K562 (cell line): ENCODE data around the gene SHISA2. TPM values are rescaled to one million over a fixed set of nuclear protein-coding genes. Genes with fewer than 3 reads are reported as not detected.

Source experiments
- ATAC-seq: fragments of 200-7000 bp; cut with Tn5 transposase; 3 replicates; pipeline ENCODE4 v1.9.1; 2020; ENCODE audit warnings: moderate library complexity
- BruUV-seq: library from RNA; stranded (reverse); fragments of 400-500 nt; replicated peaks from 2 replicates; lab custom pipeline; 2021; lab: Mats Ljungman, UMichigan
- CTCF ChIA-PET: fragments of 300-600 bp; formaldehyde crosslinking; extraction: SDS; loops from one replicate; lab custom pipeline; 2021; ENCODE audit warnings: low intra/inter-chr PET ratio; lab: Yijun Ruan, JAX
- POLR2A ChIA-PET: fragments of 300-600, 350-650 bp; sonication (Branson Sonifier 250); formaldehyde crosslinking; extraction: SDS; loops from one replicate; lab custom pipeline; 2021; ENCODE audit warnings: antibody characterized with exemption, inconsistent platforms; lab: Yijun Ruan, JAX
- DNase-seq, 4 experiments: peaks; one replicate each; pipeline versions ENCODE4 v3.0.0 to v3.0.0-alpha.2; 2011 to 2018; ENCODE audit warnings: low spot score in 3 of 4, mixed read lengths in 3 of 4; ENCODE audit errors: extremely low read depth in 1 of 4
- FAIRE-seq: peaks from 2 replicates; lab custom pipeline; 2011; peaks lifted over from hg19 to GRCh38; lab: Jason Lieb, UNC
- H2AFZ ChIP-seq: 2 replicates; pipeline ENCODE4 v1.6.0; 2011; ENCODE audit warnings: low read depth, low read length, control low read depth, inconsistent platforms
- H3K27ac ChIP-seq: fragments of 200-600 bp; 3 replicates; pipeline ENCODE4 v1.8.0; 2011; ENCODE audit warnings: low read depth, mild to moderate bottlenecking, control low read depth, inconsistent platforms, low read length, moderate library complexity, mixed read lengths; ENCODE audit errors: extremely low read depth
- H3K27me3 ChIP-seq, 2 experiments: fragments of 300-600 bp in 1 of 2; 2 replicates in 1 of 2; 3 replicates in 1 of 2; pipeline versions ENCODE4 v1.6.0 to v1.8.0; 2011; ENCODE audit warnings: inconsistent platforms in 2 of 2, low read length in 2 of 2, mild to moderate bottlenecking in 1 of 2, mixed read lengths in 1 of 2, moderate library complexity in 1 of 2; ENCODE audit not compliant: control insufficient read depth in 2 of 2, insufficient read depth in 2 of 2
- H3K36me3 ChIP-seq: fragments of 300-600 bp; 3 replicates; pipeline ENCODE4 v1.8.0; 2011; ENCODE audit warnings: mild to moderate bottlenecking, low read length, inconsistent platforms; ENCODE audit not compliant: control insufficient read depth, insufficient read depth
- H3K4me1 ChIP-seq, 2 experiments: fragments of 200-600 bp in 1 of 2; replicated peaks in 1 of 2; 2 replicates in 1 of 2; 3 replicates in 1 of 2; pipeline versions ENCODE4 v1.5.1 to v1.8.0; 2011; ENCODE audit warnings: inconsistent platforms in 2 of 2, low read length in 2 of 2, mild to moderate bottlenecking in 1 of 2, mixed read lengths in 1 of 2, moderate library complexity in 1 of 2; ENCODE audit not compliant: control insufficient read depth in 2 of 2, insufficient read depth in 2 of 2
- H3K4me2 ChIP-seq: 2 replicates; pipeline ENCODE4 v1.6.1; 2011; ENCODE audit warnings: low read length, control low read depth, inconsistent platforms, mixed read lengths; ENCODE audit not compliant: insufficient read depth
- H3K4me3 ChIP-seq: fragments of 200-600 bp; sonication (generic), shearing (Covaris generic); 2 replicates; pipeline ENCODE4 v1.5.1; 2016; ENCODE audit warnings: control low read depth, inconsistent platforms
- H3K79me2 ChIP-seq: fragments of 200-600 bp; 3 replicates; pipeline ENCODE4 v1.8.0; 2011; ENCODE audit warnings: low read length, inconsistent platforms; ENCODE audit not compliant: control insufficient read depth, insufficient read depth
- H3K9ac ChIP-seq, 2 experiments: 2 replicates each; pipeline versions ENCODE4 v1.6.0 to v1.6.1; 2011; ENCODE audit warnings: low read depth in 2 of 2, low read length in 2 of 2, control low read depth in 1 of 2, inconsistent platforms in 1 of 2, mild to moderate bottlenecking in 1 of 2, mixed read lengths in 1 of 2; ENCODE audit not compliant: insufficient read depth in 1 of 2
- H3K9me1 ChIP-seq: one replicate; pipeline ENCODE4 v1.6.0; 2011; ENCODE audit warnings: inconsistent platforms, mild to moderate bottlenecking, low read length, moderate library complexity; ENCODE audit not compliant: control insufficient read depth, insufficient read depth
- H3K9me3 ChIP-seq: replicated peaks from 2 replicates; pipeline ENCODE4 v1.5.1; 2011; ENCODE audit warnings: low read depth, low read length, inconsistent platforms; ENCODE audit not compliant: control insufficient read depth, insufficient read depth
- H4K20me1 ChIP-seq: replicated peaks from 2 replicates; pipeline ENCODE4 v1.6.1; 2011; ENCODE audit warnings: low read length, inconsistent platforms, mixed read lengths; ENCODE audit not compliant: control insufficient read depth, insufficient read depth
- E2F8 ChIP-seq: fragments of 450-650 bp; IDR thresholded peaks from 2 replicates; pipeline ENCODE4 v1.7.1; 2018; ENCODE audit warnings: mild to moderate bottlenecking, low read depth; ENCODE audit not compliant: partially characterized antibody
- IRF2 ChIP-seq: sonication (generic); formaldehyde crosslinking; IDR thresholded peaks from 2 replicates; pipeline ENCODE4 v1.8.1; 2022; ENCODE audit warnings: mild to moderate bottlenecking, missing genetic modification reagents
- PML ChIP-seq: IDR thresholded peaks from 2 replicates; pipeline ENCODE4 v1.6.1; 2012; ENCODE audit warnings: low read length, inconsistent platforms
- SNIP1 ChIP-seq: fragments of 450-650 bp; IDR thresholded peaks from 2 replicates; pipeline ENCODE4 v1.7.1; 2017; ENCODE audit warnings: low read depth, mild to moderate bottlenecking
- SRSF9 ChIP-seq: fragments of 200-400 bp; formaldehyde crosslinking; IDR thresholded peaks from 2 replicates; pipeline ENCODE4 v1.6.1; 2017; ENCODE audit warnings: low read depth, low read length, borderline replicate concordance
- ZNF347 ChIP-seq: fragments of 450-650 bp; formaldehyde crosslinking; IDR thresholded peaks from 2 replicates; pipeline ENCODE4 v1.4.0; 2020; ENCODE audit warnings: low read depth, mild to moderate bottlenecking, moderate library complexity
- WGBS: fragments of 100-300 bp; shearing (Covaris generic); methylation state at CpG from one replicate; pipeline ENCODE4 v1.1.6; 2016; ENCODE audit warnings: low coverage, mixed read lengths; ENCODE audit not compliant: insufficient coverage; ENCODE audit errors: missing lambda C conversion rate; 5-methylcytosine and 5-hydroxymethylcytosine counted together
- in situ Hi-C: fragments of 300-500 bp; cut with MboI; formaldehyde crosslinking; loops from 4 replicates; pipeline ENCODE4 v1.15.0; 2018; ENCODE audit warnings: inconsistent platforms, mixed read lengths
- intact Hi-C: fragments of 100-400 bp; cut with micrococcal nuclease; formaldehyde crosslinking; loops from 2 replicates; pipeline ENCODE4 v1.14.2; 2022
- polyA plus RNA-seq, 8 experiments: library from polyadenylated mRNA; depleted of rRNA in 4 of 8; stranded (reverse) in 5 of 8; unstranded in 3 of 8; fragments of >200 nt; fragmentation: Nextera tagmentation in 2 of 8; fragmentation: Illumina TruSeq in 1 of 8; extraction: Ambion mirVana in 2 of 8; extraction: Trizol in 1 of 8; gene quantifications; 2 replicates each; pipeline versions ENCODE4 v1.2.1 to v1.2.3, GENCODE V29; 2011 to 2014; ENCODE audit warnings: inconsistent platforms in 1 of 8, missing spikeins in 1 of 8
- total RNA-seq, 7 experiments: library from RNA; depleted of rRNA in 6 of 7; stranded (reverse); fragments of >200 nt in 6 of 7; fragmentation: Illumina TruSeq in 2 of 7; extraction: Trizol in 2 of 7; gene quantifications; 2 replicates each; pipeline versions ENCODE4 v1.2.1 to v1.2.3, GENCODE V29; 2011 to 2021; ENCODE audit warnings: low replicate concordance in 1 of 7
- TF ChIP-seq, protein P1 (sequence below): sonication (generic); formaldehyde crosslinking; IDR thresholded peaks from 2 replicates; pipeline ENCODE4 v1.8.1; 2022; ENCODE audit warnings: missing genetic modification reagents

The SHISA2 gene
- total and polyA plus RNA-seq, 9 of the 15 experiments (the other 6 are each of a cell fraction or from before 2014, with no cell fraction given), result not detected

DNA sequence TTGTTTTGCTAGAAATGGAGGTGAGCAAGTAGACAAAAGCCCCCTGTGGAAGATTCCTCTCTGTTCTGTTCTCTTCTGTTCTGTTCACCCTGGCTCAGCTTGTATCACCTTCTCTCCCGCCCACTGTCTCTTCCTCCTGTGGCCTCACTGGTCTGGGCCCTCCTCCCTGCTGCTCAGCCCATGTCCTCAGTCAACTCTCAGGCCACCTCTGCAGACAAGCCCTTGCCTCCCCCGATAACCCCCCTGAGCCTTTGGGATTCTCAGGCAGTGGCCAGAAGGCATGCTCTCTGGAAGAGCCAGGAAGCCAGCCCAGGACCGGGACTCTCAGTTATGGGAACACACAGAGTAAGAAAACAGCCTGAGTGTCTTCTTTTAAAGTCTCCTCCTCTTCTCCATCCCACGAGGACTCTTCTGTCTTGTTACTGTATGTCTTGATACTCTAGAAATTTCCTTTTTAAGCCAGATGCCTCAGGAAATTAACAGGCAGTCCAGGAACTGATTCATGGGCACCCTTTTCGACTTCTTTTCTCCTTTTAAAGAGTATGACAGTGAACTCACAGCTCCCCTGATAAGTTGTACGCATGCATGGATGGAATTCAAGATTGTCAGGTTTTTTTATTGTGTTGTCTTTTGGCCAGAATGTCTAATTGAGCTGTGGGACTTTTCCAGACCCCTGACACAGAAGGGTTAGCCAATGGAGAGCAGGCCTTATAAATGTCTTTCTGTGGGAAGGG lies 33.7 kb downstream of the SHISA2 start:
- ChIA-PET CTCF (no interaction called here), POLR2A (interaction anchor here (1.7 kb wide), 1 partner anchor 27 kb away, joined by 5 read pairs; no protein-coding TSS in a partner anchor)
- Histone ChIP-seq H3K27me3 (peaks cover 3 to 18% of the 10 kb centered on the region in 2 experiments; a peak in 4 of 5 replicates), H3K27ac (no peak overlapping the region), H3K9me1 (no peaks in the 10 kb centered on the region), H3K4me1 (no peaks in the 10 kb centered on the region), H4K20me1 (no peaks in the 10 kb centered on the region), H3K36me3 (no peaks in the 10 kb centered on the region), H3K4me2 (no peak overlapping the region), H2AFZ (no peak overlapping the region), H3K9ac (no peak overlapping the region), H3K9me3 (no peaks in the 10 kb centered on the region), H3K79me2 (no peaks in the 10 kb centered on the region), H3K4me3 (no peak overlapping the region)
- TF ChIP-seq E2F8 (no peak), ZNF347 (CRISPR knock-in tag) (no peak), SNIP1 (no peak), IRF2 (CRISPR knock-in tag) (no peak), PML (no peak), SRSF9 (no peak)
- TF ChIP-seq, protein P1, sequence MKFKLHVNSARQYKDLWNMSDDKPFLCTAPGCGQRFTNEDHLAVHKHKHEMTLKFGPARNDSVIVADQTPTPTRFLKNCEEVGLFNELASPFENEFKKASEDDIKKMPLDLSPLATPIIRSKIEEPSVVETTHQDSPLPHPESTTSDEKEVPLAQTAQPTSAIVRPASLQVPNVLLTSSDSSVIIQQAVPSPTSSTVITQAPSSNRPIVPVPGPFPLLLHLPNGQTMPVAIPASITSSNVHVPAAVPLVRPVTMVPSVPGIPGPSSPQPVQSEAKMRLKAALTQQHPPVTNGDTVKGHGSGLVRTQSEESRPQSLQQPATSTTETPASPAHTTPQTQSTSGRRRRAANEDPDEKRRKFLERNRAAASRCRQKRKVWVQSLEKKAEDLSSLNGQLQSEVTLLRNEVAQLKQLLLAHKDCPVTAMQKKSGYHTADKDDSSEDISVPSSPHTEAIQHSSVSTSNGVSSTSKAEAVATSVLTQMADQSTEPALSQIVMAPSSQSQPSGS (CRISPR knock-in tag), result no peak
- in situ Hi-C loops, result no loop called here
- BruUV-seq, result no TSS peak
- FAIRE-seq (no peak), ATAC-seq (no peak), DNase-seq (no peak)
- intact Hi-C loops, result no loop called here
- WGBS, result 0% methylated on average over 5 of the region's 6 CpGs
